ENCODE results near the gene REL.
"Not testable (repeated sequence)": the region's sequence is repeated elsewhere in the genome, so short reads cannot be mapped to it uniquely, and the experiment has no call there.

The REL gene

GRCh38 chr2:60881047-60881932 lies at the start of gene REL:
REL (plus strand) TSS chr2:60881574; CDS start chr2:60881841, 267 bp downstream.
- in situ Hi-C loops (cut with MboI; ENCODE audit: low sequenced_read_pairs): no loop called here

- in situ Hi-C loops (cut with MboI; ENCODE audit: low sequenced_read_pairs): no loop called here
These were observed 49.5 kb upstream of the REL start for GRCh38 chr2:60831921-60832320.

DNA sequence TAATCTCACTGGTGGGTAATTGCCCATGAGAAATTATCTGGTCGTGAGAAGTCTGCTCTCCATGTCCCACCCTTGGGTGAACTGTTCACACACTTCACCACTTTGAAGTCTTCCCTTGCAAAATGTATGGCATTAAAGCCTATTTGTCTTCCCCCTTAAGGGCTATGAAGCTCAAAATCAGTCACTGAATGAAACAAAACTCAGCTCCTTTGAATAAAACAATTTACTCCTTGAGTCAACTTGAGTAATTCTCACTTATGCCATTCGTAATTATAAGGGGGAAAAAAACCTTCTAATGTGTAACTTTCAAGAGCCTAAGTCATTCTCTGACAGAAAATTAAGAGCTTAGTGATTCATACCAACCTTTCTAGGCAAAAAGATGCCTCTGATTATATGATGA lies 48.8 kb upstream of the REL start:
- in situ Hi-C loops (cut with MboI; ENCODE audit: low sequenced_read_pairs): no loop called here

DNA sequence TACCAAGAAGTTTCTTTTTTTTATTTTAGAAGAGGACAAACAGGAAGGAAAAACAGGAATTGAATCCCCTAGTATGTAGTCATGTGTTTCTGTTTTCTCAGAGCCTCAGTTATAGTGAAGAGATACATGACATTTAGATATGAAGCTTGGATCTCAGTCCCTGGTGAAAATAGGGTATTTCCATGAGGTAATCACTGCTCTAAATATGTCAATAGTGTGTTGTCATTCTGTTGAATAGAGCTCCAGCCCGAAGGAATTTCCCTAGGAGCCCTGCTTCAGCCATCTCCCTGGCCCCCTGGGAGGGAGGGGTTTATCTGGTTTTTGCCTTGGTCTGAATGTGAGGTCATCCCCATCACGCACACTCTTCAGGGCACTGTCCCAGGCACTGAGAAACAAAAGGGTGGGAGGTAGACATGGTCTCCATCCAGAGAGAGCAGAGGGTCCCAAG lies 47.1 kb upstream of the REL start:
- in situ Hi-C loops (cut with MboI; ENCODE audit: low sequenced_read_pairs): no loop called here

DNA sequence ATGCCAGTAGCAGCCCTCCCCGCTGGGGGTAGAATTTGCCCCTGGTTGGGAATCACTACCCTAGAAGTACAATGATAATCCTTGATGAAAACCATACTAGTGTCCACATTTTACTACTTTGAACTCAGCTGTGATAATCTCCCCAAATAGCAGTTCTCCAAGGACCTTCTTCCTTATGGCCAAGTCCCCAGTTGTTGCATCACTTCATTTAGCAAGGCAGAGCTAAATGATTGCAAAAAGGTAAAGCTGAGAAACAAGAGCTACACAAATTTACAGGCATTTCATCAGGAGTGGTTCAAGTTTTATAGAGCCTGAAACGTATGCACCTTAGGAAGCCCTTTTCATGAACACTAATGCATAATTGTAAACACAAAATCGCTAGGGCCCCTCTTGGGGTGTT lies 44.9 kb upstream of the REL start:
- in situ Hi-C loops (cut with MboI; ENCODE audit: low sequenced_read_pairs): no loop called here

DNA sequence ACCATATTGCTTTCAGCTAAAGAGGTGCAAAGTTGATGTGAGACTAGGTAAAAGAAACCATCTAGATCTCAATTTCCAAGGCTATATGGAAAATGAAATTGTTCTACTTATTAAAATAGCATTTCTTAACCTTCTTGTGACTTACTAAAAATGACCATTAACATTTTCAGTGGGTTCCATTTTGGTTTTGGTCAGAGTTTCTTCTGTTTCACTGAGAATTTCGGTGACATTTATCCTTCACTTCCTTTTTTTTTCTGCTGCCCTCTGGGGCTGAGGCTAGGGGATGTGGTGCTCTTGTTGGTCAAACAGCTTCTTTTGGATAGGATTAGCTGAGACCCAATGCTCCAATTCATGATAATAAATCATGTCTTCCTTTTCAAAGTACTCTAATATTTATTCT lies 44.3 kb upstream of the REL start:
- in situ Hi-C loops (cut with MboI; ENCODE audit: low sequenced_read_pairs): no loop called here

- in situ Hi-C loops (cut with MboI; ENCODE audit: low sequenced_read_pairs): no loop called here
These were observed 42.9 kb upstream of the REL start for GRCh38 chr2:60838481-60838880.

DNA sequence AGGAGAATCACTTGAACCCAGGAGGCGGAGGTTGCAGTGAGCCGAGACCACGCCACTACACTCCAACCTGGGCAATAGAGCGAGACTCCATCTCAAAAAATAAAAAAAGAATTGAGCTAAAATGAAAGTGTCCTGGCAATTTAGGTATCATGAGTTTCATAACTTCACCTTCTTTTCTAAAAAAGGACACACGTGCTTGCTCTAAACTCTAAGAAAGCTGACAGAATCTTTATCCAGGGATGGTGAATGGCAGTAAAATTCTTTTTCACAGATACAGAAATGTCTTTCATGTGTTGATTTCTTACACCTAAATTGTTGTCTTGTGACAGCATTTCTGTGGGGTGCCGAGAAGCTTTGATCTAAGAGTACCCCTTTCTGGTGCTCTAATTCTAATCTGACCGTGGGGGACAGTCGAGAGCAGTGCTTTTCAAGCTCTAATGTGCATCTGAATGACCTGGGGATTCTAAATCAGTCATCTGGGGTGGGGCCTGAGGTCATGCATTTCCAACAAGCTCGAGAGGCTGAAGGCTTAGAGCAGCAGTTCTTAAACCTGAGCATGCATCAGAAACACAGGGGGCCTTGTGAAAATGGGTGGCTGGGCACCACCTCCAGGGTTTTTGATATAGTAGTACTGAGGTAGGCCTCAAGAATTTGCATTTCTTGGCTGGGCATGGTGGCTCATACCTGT lies 42.1 kb upstream of the REL start:
- in situ Hi-C loops (cut with MboI; ENCODE audit: low sequenced_read_pairs): no loop called here

GRCh38 chr2:60840880-60841279 lies 40.5 kb upstream of the REL start:
- in situ Hi-C loops (cut with MboI; ENCODE audit: low sequenced_read_pairs): no loop called here

GRCh38 chr2:60843006-60843405 lies 38.4 kb upstream of the REL start:
- in situ Hi-C loops (cut with MboI; ENCODE audit: low sequenced_read_pairs): no loop called here

GRCh38 chr2:60844105-60844504 lies 37.3 kb upstream of the REL start:
- in situ Hi-C loops (cut with MboI; ENCODE audit: low sequenced_read_pairs): no loop called here

GRCh38 chr2:60847854-60848253 lies 33.5 kb upstream of the REL start:
- in situ Hi-C loops (cut with MboI; ENCODE audit: low sequenced_read_pairs): no loop called here

- in situ Hi-C loops (cut with MboI; ENCODE audit: low sequenced_read_pairs): no loop called here
These were observed 32.2 kb upstream of the REL start for GRCh38 chr2:60849187-60849586.

- in situ Hi-C loops (cut with MboI; ENCODE audit: low sequenced_read_pairs): no loop called here
These were observed 29.0 kb upstream of the REL start for GRCh38 chr2:60852282-60852860.

DNA sequence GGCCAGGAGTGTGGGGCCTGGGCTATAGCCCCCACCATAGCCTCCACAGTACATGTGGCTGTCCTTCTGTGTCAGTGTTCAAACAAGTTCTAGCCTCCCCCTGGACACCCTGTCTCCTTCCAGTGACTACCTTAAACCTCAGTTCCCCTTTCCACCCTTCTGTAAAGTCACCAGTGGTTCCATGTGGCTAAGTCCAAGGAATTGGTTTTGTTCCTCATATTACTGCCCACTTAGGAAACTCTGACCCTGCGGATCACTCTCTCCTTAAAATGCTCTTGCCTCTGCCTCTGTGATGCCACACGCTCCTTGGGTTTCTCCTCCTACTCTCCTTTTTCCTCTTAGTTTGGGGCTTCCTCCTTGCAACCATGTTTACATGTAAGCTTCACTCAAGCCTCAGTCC lies 27.8 kb upstream of the REL start:
- in situ Hi-C loops (cut with MboI; ENCODE audit: low sequenced_read_pairs): no loop called here

- in situ Hi-C loops (cut with MboI; ENCODE audit: low sequenced_read_pairs): no loop called here
These were observed 25.2 kb upstream of the REL start for GRCh38 chr2:60855989-60856669.

GRCh38 chr2:60857056-60857455 lies 24.3 kb upstream of the REL start:
- in situ Hi-C loops (cut with MboI; ENCODE audit: low sequenced_read_pairs): no loop called here

DNA sequence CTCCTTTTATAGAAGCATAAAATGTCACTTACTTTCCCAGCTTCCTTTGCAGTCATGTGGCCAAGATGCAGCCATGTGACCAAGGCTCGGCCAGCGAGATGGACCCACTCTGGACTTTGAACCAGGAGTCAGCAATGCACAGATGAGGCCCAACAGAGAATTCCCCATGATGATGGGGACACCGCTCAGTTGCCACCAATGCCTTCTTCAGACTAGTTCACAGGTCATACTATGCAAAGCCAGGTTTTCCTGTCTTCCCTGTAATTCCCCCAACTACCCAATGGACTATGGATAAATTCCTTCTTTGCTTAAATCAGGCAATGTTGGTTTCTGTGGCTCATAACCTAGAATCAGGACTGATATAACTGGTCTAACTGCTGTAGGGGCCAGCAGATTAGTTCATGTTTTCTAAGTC lies 22.5 kb upstream of the REL start:
- in situ Hi-C loops (cut with MboI; ENCODE audit: low sequenced_read_pairs): no loop called here

- in situ Hi-C loops (cut with MboI; ENCODE audit: low sequenced_read_pairs): no loop called here
These were observed 19.6 kb upstream of the REL start for GRCh38 chr2:60861736-60862135.

- in situ Hi-C loops (cut with MboI; ENCODE audit: low sequenced_read_pairs): no loop called here
These were observed 18.7 kb upstream of the REL start for GRCh38 chr2:60862642-60863041.

- in situ Hi-C loops (cut with MboI; ENCODE audit: low sequenced_read_pairs): not testable (repeated sequence)
These were observed 16.0 kb upstream of the REL start for GRCh38 chr2:60865361-60865760.

Data from HL-60/S4 (cell line).